GM12892 (cell line): ENCODE data around the gene PELI1.

Source experiments
- POLR2A ChIP-seq: IDR thresholded peaks from 2 replicates; pipeline ENCODE4 v1.6.1; 2011; ENCODE audit warnings: low read depth, low read length, control low read depth
- POLR2AphosphoS5 ChIP-seq: IDR thresholded peaks from 2 replicates; pipeline ENCODE4 v1.6.1; 2011; ENCODE audit warnings: low read depth, low read length, control low read depth

GRCh38 chr2:64086347-64087082 is 57.7 kb downstream of the PELI1 start:
- TF ChIP-seq POLR2AphosphoS5 (no peak), POLR2A (no peak)
